Neural progenitor cell (in vitro differentiated cells): Measurements from ENCODE around the gene ARAP2. TPM values are rescaled to one million over a fixed set of nuclear protein-coding genes. Genes with fewer than 3 reads are reported as not detected.

Experiments used
- DNase-seq: peaks from one replicate; pipeline ENCODE4 v3.0.0-alpha.2; 2016; ENCODE audit warnings: low spot score
- H2AFZ ChIP-seq: fragments of 200-600 bp; sonication (generic); replicated peaks from 2 replicates; pipeline ENCODE4 v1.6.1; 2016; ENCODE audit warnings: antibody characterized with exemption
- H3F3A ChIP-seq: fragments of 200-600 bp; sonication (generic); 2 replicates; pipeline ENCODE4 v1.6.1; 2016; ENCODE audit warnings: antibody characterized with exemption, low read depth
- H3K27ac ChIP-seq: fragments of 200-600 bp; sonication (generic); 2 replicates; pipeline ENCODE4 v1.5.1; 2016; ENCODE audit warnings: mild to moderate bottlenecking
- H3K27me3 ChIP-seq: fragments of 200-600 bp; sonication (generic); 2 replicates; pipeline ENCODE4 v1.6.1; 2016; ENCODE audit warnings: mild to moderate bottlenecking, moderate library complexity
- H3K36me3 ChIP-seq: fragments of 200-600 bp; sonication (generic); 2 replicates; pipeline ENCODE4 v1.5.1; 2016
- H3K4me1 ChIP-seq: fragments of 200-600 bp; sonication (generic); 2 replicates; pipeline ENCODE4 v1.6.1; 2016; ENCODE audit warnings: mixed run types
- H3K4me2 ChIP-seq: fragments of 200-600 bp; sonication (generic); 2 replicates; pipeline ENCODE4 v1.6.1; 2016
- H3K4me3 ChIP-seq: fragments of 200-600 bp; sonication (generic); 2 replicates; pipeline ENCODE4 v1.5.1; 2016
- H3K79me2 ChIP-seq: fragments of 200-600 bp; sonication (generic); 2 replicates; pipeline ENCODE4 v1.6.1; 2016; ENCODE audit warnings: low read depth
- H3K9ac ChIP-seq: fragments of 200-600 bp; sonication (generic); 2 replicates; pipeline ENCODE4 v1.6.1; 2016
- H3K9me3 ChIP-seq: fragments of 200-600 bp; sonication (generic); 2 replicates; pipeline ENCODE4 v1.5.1; 2016; ENCODE audit warnings: low read depth
- H4K20me1 ChIP-seq: fragments of 200-600 bp; sonication (generic); 2 replicates; pipeline ENCODE4 v1.6.1; 2016; ENCODE audit warnings: low read depth
- H3K27ac Mint-ChIP-seq: 3 replicates; pipeline ENCODE4 v1.8.0; 2021; ENCODE audit warnings: mixed read lengths
- H3K27me3 Mint-ChIP-seq: 2 replicates; pipeline ENCODE4 v1.8.0; 2022; ENCODE audit warnings: low read depth, mild to moderate bottlenecking, inconsistent platforms, moderate library complexity, mixed read lengths; ENCODE audit not compliant: insufficient read depth
- H3K36me3 Mint-ChIP-seq: 3 replicates; pipeline ENCODE4 v1.8.0; 2021; ENCODE audit warnings: mixed read lengths
- H3K4me1 Mint-ChIP-seq: 3 replicates; pipeline ENCODE4 v1.8.0; 2021; ENCODE audit warnings: mixed read lengths
- H3K4me3 Mint-ChIP-seq: 3 replicates; pipeline ENCODE4 v1.8.0; 2021; ENCODE audit warnings: mild to moderate bottlenecking, moderate library complexity, mixed read lengths
- H3K9me3 Mint-ChIP-seq: 3 replicates; pipeline ENCODE4 v1.8.0; 2020; ENCODE audit warnings: mixed read lengths
- CTCF ChIP-seq: fragments of 200-600 bp; sonication (generic); IDR thresholded peaks from 2 replicates; pipeline ENCODE4 v1.5.1; 2017; ENCODE audit warnings: antibody characterized with exemption, mild to moderate bottlenecking
- EZH2 ChIP-seq: fragments of 200-600 bp; sonication (generic); IDR thresholded peaks from 2 replicates; pipeline ENCODE4 v1.6.1; 2017; ENCODE audit warnings: antibody characterized with exemption, mild to moderate bottlenecking, moderate library complexity
- EZH2phosphoT487 ChIP-seq: fragments of 200-600 bp; sonication (generic); IDR thresholded peaks from 2 replicates; pipeline ENCODE4 v1.6.1; 2017; ENCODE audit warnings: antibody characterized with exemption
- total RNA-seq: library from RNA; depleted of rRNA; stranded (reverse); fragments of >200 nt; gene quantifications from 2 replicates; pipeline ENCODE4 v1.2.3, GENCODE V29; 2015; ENCODE audit warnings: low replicate concordance

Gene ARAP2
- total RNA-seq, 1 donor from 2014 or later: 1.6 TPM

- H3K4me1 Mint-ChIP-seq: peaks cover 15% of the 10 kb centered on the region
- TF ChIP-seq EZH2phosphoT487: no peak
- TF ChIP-seq EZH2: no peak
- no peak for TF ChIP-seq CTCF
- H3K79me2 ChIP-seq: no peaks in the 10 kb centered on the region
- no peaks in the 10 kb centered on the region for H3K9me3 Mint-ChIP-seq
- no peak overlapping the region for H3K4me3 Mint-ChIP-seq
- no peak overlapping the region for H2AFZ ChIP-seq
- no peaks in the 10 kb centered on the region for H3K27me3 ChIP-seq
- no peaks in the 10 kb centered on the region for H4K20me1 ChIP-seq
- no peaks in the 10 kb centered on the region for H3K4me1 ChIP-seq
- H3F3A ChIP-seq: no peaks in the 10 kb centered on the region
- no peak overlapping the region for H3K27ac ChIP-seq
- H3K9ac ChIP-seq: no peak overlapping the region
- H3K36me3 Mint-ChIP-seq: no peaks in the 10 kb centered on the region
- no peak overlapping the region for H3K4me2 ChIP-seq
- no peak for DNase-seq
- H3K27me3 Mint-ChIP-seq: peaks cover 3% of the 10 kb centered on the region
- no peaks in the 10 kb centered on the region for H3K36me3 ChIP-seq
- H3K4me3 ChIP-seq: no peak overlapping the region
- no peaks in the 10 kb centered on the region for H3K9me3 ChIP-seq
- no peak overlapping the region for H3K27ac Mint-ChIP-seq
These were observed 12.1 kb upstream of the ARAP2 start for GRCh38 chr4:36256398-36256891.

- Mint-ChIP-seq H3K27ac (no peak overlapping the region), H3K4me3 (no peak overlapping the region), H3K36me3 (no peaks in the 10 kb centered on the region), H3K4me1 (peaks cover 15% of the 10 kb centered on the region), H3K9me3 (no peaks in the 10 kb centered on the region), H3K27me3 (no peaks in the 10 kb centered on the region)
- Histone ChIP-seq H4K20me1 (no peaks in the 10 kb centered on the region), H3F3A (no peaks in the 10 kb centered on the region), H3K9ac (no peak overlapping the region), H2AFZ (peak overlapping the region; percentile 55), H3K9me3 (no peaks in the 10 kb centered on the region), H3K4me1 (no peaks in the 10 kb centered on the region), H3K27me3 (no peaks in the 10 kb centered on the region), H3K4me3 (no peak overlapping the region), H3K36me3 (no peaks in the 10 kb centered on the region), H3K27ac (no peak overlapping the region), H3K79me2 (no peaks in the 10 kb centered on the region), H3K4me2 (no peak overlapping the region)
- TF ChIP-seq EZH2: no peak
- TF ChIP-seq EZH2phosphoT487: no peak
- TF ChIP-seq CTCF: no peak
- no peak for DNase-seq
These were observed 11.3 kb upstream of the ARAP2 start for GRCh38 chr4:36255577-36255976.

- no peaks in the 10 kb centered on the region for H3K9me3 ChIP-seq
- H3K4me3 ChIP-seq: no peak overlapping the region
- no peaks in the 10 kb centered on the region for H3K79me2 ChIP-seq
- Mint-ChIP-seq H3K36me3 (no peaks in the 10 kb centered on the region), H3K4me3 (no peak overlapping the region), H3K9me3 (no peaks in the 10 kb centered on the region), H3K27me3 (no peaks in the 10 kb centered on the region), H3K4me1 (peaks cover 15% of the 10 kb centered on the region), H3K27ac (no peak overlapping the region)
- no peaks in the 10 kb centered on the region for H4K20me1 ChIP-seq
- H2AFZ ChIP-seq: no peak overlapping the region
- H3K4me2 ChIP-seq: no peak overlapping the region
- no peak overlapping the region for H3K9ac ChIP-seq
- no peaks in the 10 kb centered on the region for H3K4me1 ChIP-seq
- DNase-seq: no peak
- H3K27me3 ChIP-seq: no peaks in the 10 kb centered on the region
- TF ChIP-seq EZH2 (no peak), CTCF (no peak), EZH2phosphoT487 (no peak)
- no peaks in the 10 kb centered on the region for H3F3A ChIP-seq
- no peaks in the 10 kb centered on the region for H3K36me3 ChIP-seq
- H3K27ac ChIP-seq: no peak overlapping the region
These were observed 10.1 kb upstream of the ARAP2 start for GRCh38 chr4:36254371-36254770.
